MCF 10A (cell line): ENCODE data around the gene GPRC5C. TPM values are rescaled to one million over a fixed set of nuclear protein-coding genes. Genes with fewer than 3 reads are reported as not detected.

ENCODE experiments used
- BruUV-seq: library from RNA; stranded (reverse); fragments of 400-500 nt; replicated peaks from 2 replicates; lab custom pipeline; 2021; lab: Mats Ljungman, UMichigan
- CTCF ChIA-PET: fragments of 300-600 bp; sonication (Branson Sonifier 250); formaldehyde crosslinking; extraction: SDS; loops from one replicate; lab custom pipeline; 2021; ENCODE audit warnings: antibody characterized with exemption, inconsistent platforms; lab: Yijun Ruan, JAX
- POLR2A ChIA-PET: fragments of 300-600, 350-650 bp; sonication (Branson Sonifier 250); formaldehyde crosslinking; extraction: SDS; loops from one replicate; lab custom pipeline; 2020; ENCODE audit warnings: antibody characterized with exemption, inconsistent platforms; lab: Yijun Ruan, JAX
- DNase-seq: peaks from one replicate; pipeline ENCODE4 v3.0.0-alpha.2; 2018; ENCODE audit not compliant: unreplicated experiment
- H3K27ac Mint-ChIP-seq: one replicate; pipeline ENCODE4 v1.8.0; 2022; ENCODE audit warnings: mild to moderate bottlenecking, low read depth, mixed read lengths; ENCODE audit not compliant: unreplicated experiment
- H3K27me3 Mint-ChIP-seq: one replicate; pipeline ENCODE4 v1.8.0; 2022; ENCODE audit warnings: mixed read lengths; ENCODE audit not compliant: insufficient read depth, unreplicated experiment
- H3K36me3 Mint-ChIP-seq: one replicate; pipeline ENCODE4 v1.8.0; 2022; ENCODE audit warnings: mild to moderate bottlenecking, moderate library complexity, mixed read lengths; ENCODE audit not compliant: insufficient read depth, unreplicated experiment
- H3K4me1 Mint-ChIP-seq: one replicate; pipeline ENCODE4 v1.8.0; 2022; ENCODE audit warnings: mixed read lengths; ENCODE audit not compliant: insufficient read depth, unreplicated experiment
- H3K4me3 Mint-ChIP-seq: one replicate; pipeline ENCODE4 v1.8.0; 2022; ENCODE audit warnings: mild to moderate bottlenecking, moderate library complexity, mixed read lengths; ENCODE audit not compliant: unreplicated experiment
- H3K9me3 Mint-ChIP-seq: one replicate; pipeline ENCODE4 v1.8.0; 2022; ENCODE audit warnings: mixed read lengths; ENCODE audit not compliant: unreplicated experiment
- intact Hi-C: fragments of 100-400 bp; cut with micrococcal nuclease; formaldehyde crosslinking; loops from 2 replicates; pipeline ENCODE4 v1.14.1; 2022
- total RNA-seq: library from RNA; stranded (reverse); gene quantifications from 2 replicates; pipeline ENCODE4 v1.2.3, GENCODE V29; 2022
- TF ChIP-seq, protein P1 (sequence below): fragments of 200-600 bp; IDR thresholded peaks from one replicate; pipeline ENCODE4 v1.8.0; 2022; ENCODE audit warnings: antibody characterized with exemption, mild to moderate bottlenecking; ENCODE audit not compliant: unreplicated experiment

GPRC5C gene
- total RNA-seq, 1 experiment from 2014 or later = 17.7 TPM

GRCh38 chr17:74430385-74430705 lies 1.5 kb upstream of the GPRC5C start:
- Mint-ChIP-seq H3K27ac (peak overlapping the region; percentile 98), H3K4me1 (peaks cover 33% of the 10 kb centered on the region), H3K9me3 (no peaks in the 10 kb centered on the region), H3K27me3 (no peaks in the 10 kb centered on the region), H3K4me3 (peak overlapping the region; percentile 88), H3K36me3 (peaks cover 6% of the 10 kb centered on the region)
- CTCF ChIA-PET = interaction anchor here (0.5 to 1.6 kb wide), 8 partner anchors 13 to 967 kb away, joined by 3 to 7 read pairs (median 4); no protein-coding TSS in a partner anchor
- BruUV-seq = TSS peak; percentile 63
- intact Hi-C loops = loop anchor here (1.0 kb wide), 1 partner anchor 13 kb away; no protein-coding TSS in a partner anchor
- DNase-seq = no peak
- TF ChIP-seq, protein P1, sequence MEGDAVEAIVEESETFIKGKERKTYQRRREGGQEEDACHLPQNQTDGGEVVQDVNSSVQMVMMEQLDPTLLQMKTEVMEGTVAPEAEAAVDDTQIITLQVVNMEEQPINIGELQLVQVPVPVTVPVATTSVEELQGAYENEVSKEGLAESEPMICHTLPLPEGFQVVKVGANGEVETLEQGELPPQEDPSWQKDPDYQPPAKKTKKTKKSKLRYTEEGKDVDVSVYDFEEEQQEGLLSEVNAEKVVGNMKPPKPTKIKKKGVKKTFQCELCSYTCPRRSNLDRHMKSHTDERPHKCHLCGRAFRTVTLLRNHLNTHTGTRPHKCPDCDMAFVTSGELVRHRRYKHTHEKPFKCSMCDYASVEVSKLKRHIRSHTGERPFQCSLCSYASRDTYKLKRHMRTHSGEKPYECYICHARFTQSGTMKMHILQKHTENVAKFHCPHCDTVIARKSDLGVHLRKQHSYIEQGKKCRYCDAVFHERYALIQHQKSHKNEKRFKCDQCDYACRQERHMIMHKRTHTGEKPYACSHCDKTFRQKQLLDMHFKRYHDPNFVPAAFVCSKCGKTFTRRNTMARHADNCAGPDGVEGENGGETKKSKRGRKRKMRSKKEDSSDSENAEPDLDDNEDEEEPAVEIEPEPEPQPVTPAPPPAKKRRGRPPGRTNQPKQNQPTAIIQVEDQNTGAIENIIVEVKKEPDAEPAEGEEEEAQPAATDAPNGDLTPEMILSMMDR = no peak
- POLR2A ChIA-PET = interaction anchor here (0.6 to 3.6 kb wide), 19 partner anchors 8 to 1553 kb away, joined by 3 to 43 read pairs (median 5); partner anchors contain the start of genes FDXR and TTYH2

- H3K27me3 Mint-ChIP-seq = no peaks in the 10 kb centered on the region
- TSS peak; percentile 8 for BruUV-seq
- POLR2A ChIA-PET = interaction anchor here (0.6 to 3.6 kb wide), 20 partner anchors 8 to 1552 kb away, joined by 3 to 43 read pairs (median 4); partner anchors contain the start of genes FDXR and TTYH2
Measured at GRCh38 chr17:74430706-74431567, 951 bp upstream of the GPRC5C start.

GRCh38 chr17:74432424-74432690 lies 469 bp downstream of the GPRC5C start:
- POLR2A ChIA-PET = no interaction called here
- CTCF ChIA-PET = no interaction called here
- Mint-ChIP-seq H3K27ac (peak overlapping the region; percentile 98), H3K4me1 (peaks cover 27% of the 10 kb centered on the region), H3K27me3 (no peaks in the 10 kb centered on the region), H3K9me3 (no peaks in the 10 kb centered on the region), H3K36me3 (peaks cover 14% of the 10 kb centered on the region), H3K4me3 (peak overlapping the region; percentile 88)
- DNase-seq = no peak
- no TSS peak for BruUV-seq
- TF ChIP-seq, protein P1 = no peak
- intact Hi-C loops = loop anchor here (1.0 kb wide), 1 partner anchor 12 kb away; no protein-coding TSS in a partner anchor

More at GRCh38 chr17:74430706-74431567, 951 bp upstream of the GPRC5C start:
- DNase-seq = peak; percentile 93
- TF ChIP-seq, protein P1 = no peak
- peaks cover 34% of the 10 kb centered on the region for H3K4me1 Mint-ChIP-seq
- H3K27ac Mint-ChIP-seq = peak overlapping the region; percentile 98
- H3K36me3 Mint-ChIP-seq = peaks cover 6% of the 10 kb centered on the region
- CTCF ChIA-PET = interaction anchor here (0.5 to 1.6 kb wide), 8 partner anchors 12 to 966 kb away, joined by 3 to 7 read pairs (median 4); no protein-coding TSS in a partner anchor
- H3K4me3 Mint-ChIP-seq = peak overlapping the region; percentile 88
- no peaks in the 10 kb centered on the region for H3K9me3 Mint-ChIP-seq
- intact Hi-C loops = loop anchor here (1.0 kb wide), 1 partner anchor 14 kb away; no protein-coding TSS in a partner anchor
